HepG2 (cell line): ENCODE measurements around the gene H2AZ1. TPM values are rescaled to one million over a fixed set of nuclear protein-coding genes. Genes with fewer than 3 reads are reported as not detected.

Experiments
- ADNP ChIP-seq: sonication (generic); formaldehyde crosslinking; IDR thresholded peaks from 2 replicates; pipeline ENCODE4 v1.4.0; 2020; ENCODE audit warnings: missing genetic modification reagents
- E2F5 ChIP-seq: sonication (generic); formaldehyde crosslinking; conservative IDR thresholded peaks from 2 replicates; pipeline ENCODE4 v1.4.0; 2020; ENCODE audit warnings: missing genetic modification reagents
- EP300 ChIP-seq, 3 experiments: sonication (generic) in 1 of 3; formaldehyde crosslinking in 1 of 3; IDR thresholded peaks; 2 replicates each; pipeline versions ENCODE4 v1.5.1 to v1.6.1; 2011 to 2020; ENCODE audit warnings: low read depth in 2 of 3, low read length in 2 of 3, borderline replicate concordance in 1 of 3, improper control_type of control experiment in 1 of 3, mild to moderate bottlenecking in 1 of 3, missing genetic modification reagents in 1 of 3, moderate library complexity in 1 of 3
- ETS1 ChIP-seq: sonication (generic); formaldehyde crosslinking; IDR thresholded peaks from 2 replicates; pipeline ENCODE4 v1.4.0; 2020; ENCODE audit warnings: missing genetic modification reagents
- IKZF4 ChIP-seq: sonication (generic); formaldehyde crosslinking; IDR thresholded peaks from 2 replicates; pipeline ENCODE4 v1.5.1; 2020; ENCODE audit warnings: borderline replicate concordance, mild to moderate bottlenecking, low read depth, missing genetic modification reagents; ENCODE audit errors: not compliant biosample characterization
- KAT2B ChIP-seq: fragments of 150-350 bp; IDR thresholded peaks from 2 replicates; pipeline ENCODE4 v1.6.1; 2014; ENCODE audit warnings: low read depth, low read length, borderline replicate concordance
- MIXL1 ChIP-seq: IDR thresholded peaks from 2 replicates; pipeline ENCODE4 v1.6.1; 2016
- NCOR1 ChIP-seq: fragments of 200-600 bp; sonication (generic); IDR thresholded peaks from 2 replicates; pipeline ENCODE4 v1.7.0; 2017; ENCODE audit warnings: antibody characterized with exemption, low read length, borderline replicate concordance
- NFKB2 ChIP-seq: sonication (generic); formaldehyde crosslinking; IDR thresholded peaks from 2 replicates; pipeline ENCODE4 v1.4.0; 2020; ENCODE audit warnings: missing genetic modification reagents, borderline replicate concordance
- RCOR2 ChIP-seq: IDR thresholded peaks from 2 replicates; pipeline ENCODE4 v1.6.1; 2016; ENCODE audit warnings: missing biosample characterization, missing genetic modification reagents
- SMC3 ChIP-seq: IDR thresholded peaks from 2 replicates; pipeline ENCODE4 v1.6.1; 2011; ENCODE audit warnings: low read length, improper control_type of control experiment
- SYNCRIP ChIP-seq: fragments of 200-400 bp; formaldehyde crosslinking; IDR thresholded peaks from 2 replicates; pipeline ENCODE4 v1.6.1; 2018; ENCODE audit warnings: mild to moderate bottlenecking, low read depth, low read length; ENCODE audit not compliant: insufficient read depth
- ZBTB26 ChIP-seq: IDR thresholded peaks from 2 replicates; pipeline ENCODE4 v1.6.1; 2016; ENCODE audit warnings: missing compliant biosample characterization, missing genetic modification reagents, borderline replicate concordance
- ZBTB44 ChIP-seq: sonication (generic); formaldehyde crosslinking; IDR thresholded peaks from 2 replicates; pipeline ENCODE4 v1.4.0; 2020; ENCODE audit warnings: missing genetic modification reagents
- ZBTB7A ChIP-seq: sonication (generic); formaldehyde crosslinking; IDR thresholded peaks from 2 replicates; pipeline ENCODE4 v1.8.0; 2022; ENCODE audit warnings: mild to moderate bottlenecking, missing genetic modification reagents
- ZFP1 ChIP-seq: IDR thresholded peaks from 2 replicates; pipeline ENCODE4 v1.6.1; 2016
- ZFX ChIP-seq: sonication (generic); formaldehyde crosslinking; IDR thresholded peaks from 2 replicates; pipeline ENCODE4 v1.4.0; 2020; ENCODE audit warnings: mild to moderate bottlenecking, low read depth, missing genetic modification reagents, moderate library complexity
- ZMAT3 ChIP-seq: sonication (generic); formaldehyde crosslinking; conservative IDR thresholded peaks from 2 replicates; pipeline ENCODE4 v1.7.0; 2021; ENCODE audit warnings: missing genetic modification reagents
- ZNF138 ChIP-seq: sonication (generic); formaldehyde crosslinking; IDR thresholded peaks from 2 replicates; pipeline ENCODE4 v1.5.0; 2020; ENCODE audit warnings: mild to moderate bottlenecking, low read depth, missing genetic modification reagents
- ZNF292 ChIP-seq: sonication (generic); formaldehyde crosslinking; IDR thresholded peaks from 2 replicates; pipeline ENCODE4 v1.8.1; 2022; ENCODE audit warnings: mild to moderate bottlenecking, low read depth, missing genetic modification reagents, borderline replicate concordance
- ZNF337 ChIP-seq: sonication (generic); formaldehyde crosslinking; IDR thresholded peaks from 2 replicates; pipeline ENCODE4 v1.5.1; 2020; ENCODE audit warnings: missing genetic modification reagents, low read depth, mild to moderate bottlenecking, borderline replicate concordance
- ZNF34 ChIP-seq: sonication (generic); formaldehyde crosslinking; IDR thresholded peaks from 2 replicates; pipeline ENCODE4 v1.4.0; 2020; ENCODE audit warnings: mild to moderate bottlenecking, missing genetic modification reagents, borderline replicate concordance
- ZNF563 ChIP-seq: sonication (generic); formaldehyde crosslinking; IDR thresholded peaks from 2 replicates; pipeline ENCODE4 v1.8.0; 2022; ENCODE audit warnings: mild to moderate bottlenecking, moderate library complexity, missing genetic modification reagents
- ZNF576 ChIP-seq: sonication (generic); formaldehyde crosslinking; IDR thresholded peaks from 2 replicates; pipeline ENCODE4 v1.4.0; 2020; ENCODE audit warnings: mild to moderate bottlenecking, missing genetic modification reagents
- polyA plus RNA-seq, 8 experiments: library from polyadenylated mRNA; depleted of rRNA in 3 of 8; stranded (reverse) in 7 of 8; unstranded in 1 of 8; fragments of >200 nt; fragmentation: Illumina TruSeq in 4 of 8; extraction: Trizol in 4 of 8; gene quantifications; 2 replicates each; pipeline versions ENCODE4 v1.2.1 to v1.2.3, GENCODE V29; 2011 to 2016; ENCODE audit warnings: low read depth in 4 of 8, missing spikeins in 1 of 8, mixed read lengths in 1 of 8; ENCODE audit not compliant: insufficient read depth in 1 of 8
- total RNA-seq, 5 experiments: library from RNA; depleted of rRNA; stranded (reverse); fragments of >200 nt; fragmentation: Illumina TruSeq; extraction: Trizol; gene quantifications; 2 replicates each; pipeline ENCODE4 v1.2.3, GENCODE V29; 2016; ENCODE audit warnings: low read depth in 1 of 5

Gene H2AZ1
- total and polyA plus RNA-seq, 2 of the 13 experiments (the other 11 are each of a cell fraction or from before 2014, with no cell fraction given): 301 to 574 TPM

- TF ChIP-seq EP300 (IDR thresholded peaks at IDR 0.05; ENCODE audit: low read depth in 2 of 2, low read length in 2 of 2): 0 out of 4 replicates have a peak, but pooled peaks of 1 of the 2 experiments have one; percentile 20
- TF ChIP-seq EP300 (CRISPR knock-in tag; IDR thresholded peaks at IDR 0.05; ENCODE audit: borderline replicate concordance): no peak
- TF ChIP-seq ZNF34 (CRISPR knock-in tag): no peak
- no peak for TF ChIP-seq SYNCRIP
- no peak for TF ChIP-seq ZNF138 (CRISPR knock-in tag)
- TF ChIP-seq SMC3: peak; percentile 61
- TF ChIP-seq ZNF337: 0 out of 2 replicates have a peak, but pooled peaks have one; percentile 25
- no peak for TF ChIP-seq ZMAT3 (CRISPR knock-in tag)
- TF ChIP-seq ADNP (CRISPR knock-in tag): no peak
- no peak for TF ChIP-seq ZNF576 (CRISPR knock-in tag)
- no peak for TF ChIP-seq ZNF292
- TF ChIP-seq ZFP1 (CRISPR knock-in tag): no peak
- TF ChIP-seq ETS1: no peak
- TF ChIP-seq KAT2B: no peak
- TF ChIP-seq ZBTB26 (CRISPR knock-in tag): no peak
- peak; percentile 32; the same call in 1 of the 2 replicates for TF ChIP-seq NFKB2 (CRISPR knock-in tag)
- no peak for TF ChIP-seq E2F5
- no peak for TF ChIP-seq ZBTB7A (CRISPR knock-in tag)
- no peak for TF ChIP-seq ZBTB44 (CRISPR knock-in tag)
- TF ChIP-seq ZNF563 (CRISPR knock-in tag): peak; percentile 34; the same call in 1 of the 2 replicates
- TF ChIP-seq MIXL1 (CRISPR knock-in tag): no peak
- TF ChIP-seq ZFX (CRISPR knock-in tag): peak; percentile 79
- TF ChIP-seq NCOR1: no peak
- TF ChIP-seq RCOR2 (CRISPR knock-in tag): no peak; the same call in 1 of the 2 replicates
- no peak for TF ChIP-seq IKZF4 (CRISPR knock-in tag)
Observed at GRCh38 chr4:99949034-99949998, 759 bp downstream of the H2AZ1 start (continued).
